ENCODE data around the gene TMEM87A. TPM values are rescaled to one million over a fixed set of nuclear protein-coding genes. Genes with fewer than 3 reads are reported as not detected.

Gene TMEM87A
- total and polyA plus RNA-seq, 12 donors: 10.3 to 25.9 (median 20.2) TPM

DNA sequence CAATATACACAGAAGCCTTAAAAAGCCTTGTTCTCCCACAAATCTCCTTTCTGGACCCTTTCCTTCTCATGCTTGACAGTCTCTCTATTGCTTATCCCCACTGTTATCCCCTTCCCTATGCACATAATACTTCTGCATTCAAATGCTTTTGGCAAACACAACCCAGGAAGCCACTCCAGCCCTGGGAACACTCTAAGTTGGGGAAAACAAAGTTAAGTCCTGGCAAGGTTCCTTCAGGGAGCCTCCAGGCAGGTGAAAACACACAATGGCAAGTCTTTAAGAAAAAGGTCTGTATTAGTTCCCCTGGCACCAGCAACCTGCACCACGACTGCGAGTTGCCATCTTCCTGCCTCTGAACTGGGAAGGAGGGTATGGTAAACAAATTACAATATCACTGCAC, 19.9 kb downstream of the TMEM87A start:
- WGBS, 2 donors: 91 to 98% methylated on average over 2 of the region's 2 CpGs
- ATAC-seq (no peak), DNase-seq (no peak)
- intact Hi-C loops (cut with DNase I): no loop called here
- Histone ChIP-seq H3K36me3 (peaks cover 0 to 72% (median 13%) of the 10 kb centered on the region in 9 donors), H3K4me1 (no peaks in the 10 kb centered on the region), H3K9me3 (peaks cover 0 to 8% (median 0%) of the 10 kb centered on the region in 11 donors), H3K27me3 (no peaks in the 10 kb centered on the region), H3K27ac (no peak overlapping the region), H3K4me3 (no peak overlapping the region)
- TF ChIP-seq, protein P1, sequence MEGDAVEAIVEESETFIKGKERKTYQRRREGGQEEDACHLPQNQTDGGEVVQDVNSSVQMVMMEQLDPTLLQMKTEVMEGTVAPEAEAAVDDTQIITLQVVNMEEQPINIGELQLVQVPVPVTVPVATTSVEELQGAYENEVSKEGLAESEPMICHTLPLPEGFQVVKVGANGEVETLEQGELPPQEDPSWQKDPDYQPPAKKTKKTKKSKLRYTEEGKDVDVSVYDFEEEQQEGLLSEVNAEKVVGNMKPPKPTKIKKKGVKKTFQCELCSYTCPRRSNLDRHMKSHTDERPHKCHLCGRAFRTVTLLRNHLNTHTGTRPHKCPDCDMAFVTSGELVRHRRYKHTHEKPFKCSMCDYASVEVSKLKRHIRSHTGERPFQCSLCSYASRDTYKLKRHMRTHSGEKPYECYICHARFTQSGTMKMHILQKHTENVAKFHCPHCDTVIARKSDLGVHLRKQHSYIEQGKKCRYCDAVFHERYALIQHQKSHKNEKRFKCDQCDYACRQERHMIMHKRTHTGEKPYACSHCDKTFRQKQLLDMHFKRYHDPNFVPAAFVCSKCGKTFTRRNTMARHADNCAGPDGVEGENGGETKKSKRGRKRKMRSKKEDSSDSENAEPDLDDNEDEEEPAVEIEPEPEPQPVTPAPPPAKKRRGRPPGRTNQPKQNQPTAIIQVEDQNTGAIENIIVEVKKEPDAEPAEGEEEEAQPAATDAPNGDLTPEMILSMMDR (IDR thresholded peaks at IDR 0.05): no peak

DNA sequence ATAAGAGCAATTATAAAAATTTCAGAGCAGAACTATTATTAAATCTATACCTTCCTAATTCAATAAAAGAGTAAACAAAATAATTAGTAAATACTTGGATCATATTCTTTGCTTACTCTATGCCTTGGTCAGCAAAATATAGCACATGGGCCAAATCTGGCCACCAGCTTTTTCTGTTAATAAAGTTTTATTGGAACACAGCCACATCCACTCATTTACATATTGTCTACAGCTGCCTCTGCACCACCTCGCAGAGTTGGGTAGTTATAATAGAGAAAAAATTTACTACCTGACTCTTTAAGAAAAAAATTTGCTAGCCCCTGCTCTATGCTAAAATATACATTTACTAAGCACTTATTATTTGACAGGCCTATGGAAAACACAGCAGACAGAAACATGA, 32.4 kb downstream of the TMEM87A start:
- intact Hi-C loops (cut with DNase I): no loop called here
- H3K27me3 ChIP-seq: no peaks in the 10 kb centered on the region
- WGBS, 2 donors: 94 to 98% methylated on average over 1 of the region's 1 CpG
- H3K27ac ChIP-seq: no peak overlapping the region
- no peak overlapping the region for H3K4me3 ChIP-seq
- peaks cover 0 to 85% (median 38%) of the 10 kb centered on the region in 9 donors for H3K36me3 ChIP-seq
- TF ChIP-seq, protein P1 (IDR thresholded peaks at IDR 0.05): no peak
- DNase-seq: no peak
- ATAC-seq: no peak
- no peaks in the 10 kb centered on the region for H3K9me3 ChIP-seq
- no peaks in the 10 kb centered on the region for H3K4me1 ChIP-seq

DNA sequence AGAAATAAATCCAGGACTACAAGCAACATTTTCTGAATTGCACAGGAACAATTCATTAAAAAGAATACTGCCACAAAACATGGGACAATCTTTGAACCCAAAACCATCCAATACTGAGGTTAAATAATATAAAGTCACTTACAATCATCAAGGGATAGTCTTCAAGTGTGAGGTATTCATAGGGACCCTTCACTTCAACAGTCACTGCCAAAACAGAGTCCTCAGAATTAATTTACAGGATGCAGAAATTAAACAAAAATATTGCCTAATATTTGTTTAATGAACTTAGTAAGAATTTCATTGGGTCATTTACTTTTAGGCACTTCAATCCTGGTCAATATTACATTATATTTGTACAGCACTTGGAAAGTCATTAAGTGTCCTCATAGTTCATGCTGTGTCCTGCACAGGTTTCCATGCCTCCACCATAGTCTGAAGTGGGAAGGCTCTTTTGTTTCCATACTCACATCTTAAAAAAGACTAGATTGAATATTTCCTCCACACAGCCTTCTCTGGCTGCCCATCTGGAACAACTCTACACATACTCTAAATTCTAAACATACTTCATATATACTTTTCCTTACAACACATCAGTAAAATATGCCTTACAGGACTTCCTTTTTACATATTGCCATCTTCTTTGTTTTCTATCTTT, 33.6 kb downstream of the TMEM87A start:
- intact Hi-C loops (cut with DNase I): no loop called here
- peaks cover 0 to 97% (median 42%) of the 10 kb centered on the region in 9 donors for H3K36me3 ChIP-seq

DNA sequence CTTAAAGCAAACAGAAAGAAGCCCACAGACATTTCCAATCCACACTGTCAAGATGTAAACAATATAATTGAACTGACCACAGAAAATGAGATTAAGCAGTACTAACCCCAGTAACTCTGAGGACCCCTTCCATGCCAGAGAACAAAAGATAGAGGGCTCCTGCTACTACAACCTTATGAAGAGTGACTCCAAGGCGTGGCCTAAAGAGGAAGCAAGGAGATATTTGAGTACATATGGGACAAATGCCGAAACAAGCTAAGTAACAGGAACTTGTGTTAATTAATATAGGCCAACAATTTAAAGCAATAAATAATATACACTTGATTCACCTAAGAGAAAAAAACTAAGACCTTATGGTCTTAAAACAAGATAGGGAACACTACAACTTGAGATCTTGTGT, 40.1 kb downstream of the TMEM87A start:
- TF ChIP-seq, protein P1 (IDR thresholded peaks at IDR 0.05): no peak
- no peaks in the 10 kb centered on the region for H3K27me3 ChIP-seq
- intact Hi-C loops (cut with DNase I): no loop called here
- H3K4me1 ChIP-seq: no peaks in the 10 kb centered on the region
- H3K36me3 ChIP-seq: peaks cover 0 to 100% (median 51%) of the 10 kb centered on the region in 9 donors
- WGBS, 2 donors: 86 to 94% methylated on average over 2 of the region's 2 CpGs
- no peaks in the 10 kb centered on the region for H3K9me3 ChIP-seq
- DNase-seq (no peak), ATAC-seq (no peak)
- no peak overlapping the region for H3K4me3 ChIP-seq
- H3K27ac ChIP-seq: no peak overlapping the region

More for the DNA sequence above, 33.6 kb downstream of the TMEM87A start:
- no peaks in the 10 kb centered on the region for H3K27me3 ChIP-seq
- TF ChIP-seq, protein P1 (IDR thresholded peaks at IDR 0.05): no peak
- no peaks in the 10 kb centered on the region for H3K9me3 ChIP-seq
- ATAC-seq: no peak
- H3K27ac ChIP-seq: no peak overlapping the region
- DNase-seq: no peak
- no peak overlapping the region for H3K4me3 ChIP-seq
- no peaks in the 10 kb centered on the region for H3K4me1 ChIP-seq

All from heart right ventricle (tissue), 16 donors.